ENCODE data around the gene DNAAF5.

GRCh38 chr7:741850-742249 is 15.4 kb downstream of the DNAAF5 start:
- TF ChIP-seq MXI1 (IDR thresholded peaks at IDR 0.05; ENCODE audit: borderline replicate concordance, low read depth, low read length) = no peak
- TF ChIP-seq, protein P1, sequence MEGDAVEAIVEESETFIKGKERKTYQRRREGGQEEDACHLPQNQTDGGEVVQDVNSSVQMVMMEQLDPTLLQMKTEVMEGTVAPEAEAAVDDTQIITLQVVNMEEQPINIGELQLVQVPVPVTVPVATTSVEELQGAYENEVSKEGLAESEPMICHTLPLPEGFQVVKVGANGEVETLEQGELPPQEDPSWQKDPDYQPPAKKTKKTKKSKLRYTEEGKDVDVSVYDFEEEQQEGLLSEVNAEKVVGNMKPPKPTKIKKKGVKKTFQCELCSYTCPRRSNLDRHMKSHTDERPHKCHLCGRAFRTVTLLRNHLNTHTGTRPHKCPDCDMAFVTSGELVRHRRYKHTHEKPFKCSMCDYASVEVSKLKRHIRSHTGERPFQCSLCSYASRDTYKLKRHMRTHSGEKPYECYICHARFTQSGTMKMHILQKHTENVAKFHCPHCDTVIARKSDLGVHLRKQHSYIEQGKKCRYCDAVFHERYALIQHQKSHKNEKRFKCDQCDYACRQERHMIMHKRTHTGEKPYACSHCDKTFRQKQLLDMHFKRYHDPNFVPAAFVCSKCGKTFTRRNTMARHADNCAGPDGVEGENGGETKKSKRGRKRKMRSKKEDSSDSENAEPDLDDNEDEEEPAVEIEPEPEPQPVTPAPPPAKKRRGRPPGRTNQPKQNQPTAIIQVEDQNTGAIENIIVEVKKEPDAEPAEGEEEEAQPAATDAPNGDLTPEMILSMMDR (conservative IDR thresholded peaks at IDR 0.05; ENCODE audit: low read depth, low read length) = no peak
- no peak for TF ChIP-seq POLR2A (IDR thresholded peaks at IDR 0.05; ENCODE audit: low read depth, low read length)
- no peak for TF ChIP-seq FOS (IDR thresholded peaks at IDR 0.05; ENCODE audit: low read depth, low read length)
- no peak for TF ChIP-seq BHLHE40 (IDR thresholded peaks at IDR 0.05; ENCODE audit: low read depth, low read length)
